Neural progenitor cell (in vitro differentiated cells): Measurements from ENCODE around the gene XYLT1.

Experiments
- EZH2 ChIP-seq: fragments of 200-600 bp; sonication (generic); IDR thresholded peaks from 2 replicates; pipeline ENCODE4 v1.6.1; 2017; ENCODE audit warnings: antibody characterized with exemption, mild to moderate bottlenecking, moderate library complexity
- TF ChIP-seq, protein P1 (sequence below): fragments of 200-600 bp; sonication (generic); IDR thresholded peaks from 2 replicates; pipeline ENCODE4 v1.5.1; 2017; ENCODE audit warnings: antibody characterized with exemption, mild to moderate bottlenecking

- no peak for TF ChIP-seq EZH2
- TF ChIP-seq, protein P1, sequence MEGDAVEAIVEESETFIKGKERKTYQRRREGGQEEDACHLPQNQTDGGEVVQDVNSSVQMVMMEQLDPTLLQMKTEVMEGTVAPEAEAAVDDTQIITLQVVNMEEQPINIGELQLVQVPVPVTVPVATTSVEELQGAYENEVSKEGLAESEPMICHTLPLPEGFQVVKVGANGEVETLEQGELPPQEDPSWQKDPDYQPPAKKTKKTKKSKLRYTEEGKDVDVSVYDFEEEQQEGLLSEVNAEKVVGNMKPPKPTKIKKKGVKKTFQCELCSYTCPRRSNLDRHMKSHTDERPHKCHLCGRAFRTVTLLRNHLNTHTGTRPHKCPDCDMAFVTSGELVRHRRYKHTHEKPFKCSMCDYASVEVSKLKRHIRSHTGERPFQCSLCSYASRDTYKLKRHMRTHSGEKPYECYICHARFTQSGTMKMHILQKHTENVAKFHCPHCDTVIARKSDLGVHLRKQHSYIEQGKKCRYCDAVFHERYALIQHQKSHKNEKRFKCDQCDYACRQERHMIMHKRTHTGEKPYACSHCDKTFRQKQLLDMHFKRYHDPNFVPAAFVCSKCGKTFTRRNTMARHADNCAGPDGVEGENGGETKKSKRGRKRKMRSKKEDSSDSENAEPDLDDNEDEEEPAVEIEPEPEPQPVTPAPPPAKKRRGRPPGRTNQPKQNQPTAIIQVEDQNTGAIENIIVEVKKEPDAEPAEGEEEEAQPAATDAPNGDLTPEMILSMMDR = no peak
Observed at GRCh38 chr16:17238285-17239028, 232.3 kb downstream of the XYLT1 start.
